ENCODE data around the gene IMMP2L. TPM values are rescaled to one million over a fixed set of nuclear protein-coding genes. Genes with fewer than 3 reads are reported as not detected.

The IMMP2L gene
- total and polyA plus RNA-seq, 7 donors = 9.3 to 43.0 (median 19.2) TPM

- H3K27ac ChIP-seq = no peak overlapping the region
- intact Hi-C loops (cut with DNase I) = no loop called here
- H3K27me3 ChIP-seq (ENCODE audit: insufficient read depth in 3 of 3, low read length in 2 of 3) = no peaks in the 10 kb centered on the region
- no peak for TF ChIP-seq CTCF (IDR thresholded peaks at IDR 0.05)
- H3K36me3 ChIP-seq (ENCODE audit: insufficient read depth in 1 of 2, low read depth in 1 of 2) = no peaks in the 10 kb centered on the region
- no peaks in the 10 kb centered on the region for H3K9me3 ChIP-seq
- DNase-seq (no peak), ATAC-seq (no peak)
- H3K4me3 ChIP-seq = no peak overlapping the region
- no peaks in the 10 kb centered on the region for H3K4me1 ChIP-seq
These were observed 558.4 kb downstream of the IMMP2L start for GRCh38 chr7:111003883-111004282.

- no peak overlapping the region for H3K4me3 ChIP-seq
- H3K36me3 ChIP-seq (ENCODE audit: insufficient read depth in 1 of 2, low read depth in 1 of 2) = no peaks in the 10 kb centered on the region
- DNase-seq = no peak
- H3K9me3 ChIP-seq = no peaks in the 10 kb centered on the region
- no peaks in the 10 kb centered on the region for H3K4me1 ChIP-seq
- no peak for ATAC-seq
- TF ChIP-seq CTCF (IDR thresholded peaks at IDR 0.05) = no peak
- WGBS, 3 donors = 89 to 90% (median 89%) methylated on average over 5 of the region's 5 CpGs
- H3K27ac ChIP-seq = no peak overlapping the region
- intact Hi-C loops (cut with DNase I) = no loop called here
- H3K27me3 ChIP-seq (ENCODE audit: insufficient read depth in 3 of 3, low read length in 2 of 3) = no peaks in the 10 kb centered on the region
These were observed 568.0 kb downstream of the IMMP2L start for GRCh38 chr7:110994028-110994967.

GRCh38 chr7:110988890-110989501 lies 573.3 kb downstream of the IMMP2L start:
- no peak for ATAC-seq

GRCh38 chr7:110988348-110988747 lies 573.9 kb downstream of the IMMP2L start:
- Histone ChIP-seq H3K9me3 (no peaks in the 10 kb centered on the region), H3K36me3 (ENCODE audit: insufficient read depth in 1 of 2, low read depth in 1 of 2) (no peaks in the 10 kb centered on the region), H3K4me1 (no peaks in the 10 kb centered on the region), H3K27ac (no peak overlapping the region), H3K4me3 (no peak overlapping the region), H3K27me3 (ENCODE audit: insufficient read depth in 3 of 3, low read length in 2 of 3) (no peaks in the 10 kb centered on the region)
- DNase-seq (no peak), ATAC-seq (no peak)
- no peak for TF ChIP-seq CTCF (IDR thresholded peaks at IDR 0.05)
- intact Hi-C loops (cut with DNase I) = no loop called here
- 87 to 95% (median 92%) methylated on average over 2 of the region's 2 CpGs for WGBS, 3 donors

More at GRCh38 chr7:110988890-110989501, 573.3 kb downstream of the IMMP2L start:
- Histone ChIP-seq H3K9me3 (no peaks in the 10 kb centered on the region), H3K36me3 (ENCODE audit: insufficient read depth in 1 of 2, low read depth in 1 of 2) (no peaks in the 10 kb centered on the region), H3K4me3 (no peak overlapping the region), H3K4me1 (no peaks in the 10 kb centered on the region), H3K27me3 (ENCODE audit: insufficient read depth in 3 of 3, low read length in 2 of 3) (no peaks in the 10 kb centered on the region), H3K27ac (no peak overlapping the region)
- 84 to 89% (median 86%) methylated on average over 10 of the region's 10 CpGs for WGBS, 3 donors
- intact Hi-C loops (cut with DNase I) = no loop called here
- DNase-seq = no peak
- no peak for TF ChIP-seq CTCF (IDR thresholded peaks at IDR 0.05)

All from psoas muscle (tissue), 8 donors.